Lower leg skin (tissue), 4 donors: ENCODE results near the gene FSD2. TPM values are rescaled to one million over a fixed set of nuclear protein-coding genes. Genes with fewer than 3 reads are reported as not detected.

ENCODE experiments used
- DNase-seq, 2 donors: peaks; one replicate each; pipeline ENCODE4 v3.0.0-alpha.2; 2019; ENCODE audit warnings: low spot score in 2 of 2
- H3K4me3 ChIP-seq: fragments of 200-600 bp; sonication (generic); 2 replicates; pipeline ENCODE4 v1.5.1; 2017; ENCODE audit warnings: mild to moderate bottlenecking, low read depth; ENCODE audit not compliant: poor library complexity, severe bottlenecking
- POLR2A ChIP-seq, 2 donors: fragments of 450-650 bp; IDR thresholded peaks; one replicate each; pipeline ENCODE4 v1.6.1; 2016 to 2017; ENCODE audit warnings: antibody characterized with exemption in 2 of 2, mild to moderate bottlenecking in 1 of 2, moderate library complexity in 1 of 2
- WGBS, 2 donors: methylation state at CpG; one replicate each; pipeline ENCODE4 v1.1.5; 2018; 5-methylcytosine and 5-hydroxymethylcytosine counted together
- intact Hi-C: fragments of 100-400 bp; cut with DNase I; formaldehyde crosslinking; loops from one replicate; pipeline ENCODE4 v1.15.0; 2023; ENCODE audit warnings: low total_unique reads
- total RNA-seq, 4 donors: library from RNA; depleted of rRNA; stranded (reverse); fragments of >200 nt; gene quantifications; one replicate each; pipeline ENCODE4 v1.1.0, GENCODE V29; 2016
- TF ChIP-seq, protein P1 (sequence below), 3 donors: fragments of 450-650 bp; IDR thresholded peaks; one replicate each; pipeline ENCODE4 v1.5.1; 2016; ENCODE audit warnings: antibody characterized with exemption in 3 of 3, mild to moderate bottlenecking in 3 of 3, moderate library complexity in 2 of 3

Gene FSD2
- total RNA-seq, 4 donors from 2014 or later, result 0.19 TPM; not detected in 3

GRCh38 chr15:82810061-82810889 is 4.4 kb upstream of the FSD2 start:
- DNase-seq, result peak in 1 of 2 donors; percentile 86
- intact Hi-C loops, result no loop called here
- TF ChIP-seq, protein P1, sequence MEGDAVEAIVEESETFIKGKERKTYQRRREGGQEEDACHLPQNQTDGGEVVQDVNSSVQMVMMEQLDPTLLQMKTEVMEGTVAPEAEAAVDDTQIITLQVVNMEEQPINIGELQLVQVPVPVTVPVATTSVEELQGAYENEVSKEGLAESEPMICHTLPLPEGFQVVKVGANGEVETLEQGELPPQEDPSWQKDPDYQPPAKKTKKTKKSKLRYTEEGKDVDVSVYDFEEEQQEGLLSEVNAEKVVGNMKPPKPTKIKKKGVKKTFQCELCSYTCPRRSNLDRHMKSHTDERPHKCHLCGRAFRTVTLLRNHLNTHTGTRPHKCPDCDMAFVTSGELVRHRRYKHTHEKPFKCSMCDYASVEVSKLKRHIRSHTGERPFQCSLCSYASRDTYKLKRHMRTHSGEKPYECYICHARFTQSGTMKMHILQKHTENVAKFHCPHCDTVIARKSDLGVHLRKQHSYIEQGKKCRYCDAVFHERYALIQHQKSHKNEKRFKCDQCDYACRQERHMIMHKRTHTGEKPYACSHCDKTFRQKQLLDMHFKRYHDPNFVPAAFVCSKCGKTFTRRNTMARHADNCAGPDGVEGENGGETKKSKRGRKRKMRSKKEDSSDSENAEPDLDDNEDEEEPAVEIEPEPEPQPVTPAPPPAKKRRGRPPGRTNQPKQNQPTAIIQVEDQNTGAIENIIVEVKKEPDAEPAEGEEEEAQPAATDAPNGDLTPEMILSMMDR (IDR thresholded peaks at IDR 0.05), result no peak
- TF ChIP-seq POLR2A (IDR thresholded peaks at IDR 0.05), result no peak
- peak overlapping the region; percentile 85 for H3K4me3 ChIP-seq
- WGBS, 2 donors, result 0% methylated on average over 16 to 61 of the region's 81 CpGs

DNA sequence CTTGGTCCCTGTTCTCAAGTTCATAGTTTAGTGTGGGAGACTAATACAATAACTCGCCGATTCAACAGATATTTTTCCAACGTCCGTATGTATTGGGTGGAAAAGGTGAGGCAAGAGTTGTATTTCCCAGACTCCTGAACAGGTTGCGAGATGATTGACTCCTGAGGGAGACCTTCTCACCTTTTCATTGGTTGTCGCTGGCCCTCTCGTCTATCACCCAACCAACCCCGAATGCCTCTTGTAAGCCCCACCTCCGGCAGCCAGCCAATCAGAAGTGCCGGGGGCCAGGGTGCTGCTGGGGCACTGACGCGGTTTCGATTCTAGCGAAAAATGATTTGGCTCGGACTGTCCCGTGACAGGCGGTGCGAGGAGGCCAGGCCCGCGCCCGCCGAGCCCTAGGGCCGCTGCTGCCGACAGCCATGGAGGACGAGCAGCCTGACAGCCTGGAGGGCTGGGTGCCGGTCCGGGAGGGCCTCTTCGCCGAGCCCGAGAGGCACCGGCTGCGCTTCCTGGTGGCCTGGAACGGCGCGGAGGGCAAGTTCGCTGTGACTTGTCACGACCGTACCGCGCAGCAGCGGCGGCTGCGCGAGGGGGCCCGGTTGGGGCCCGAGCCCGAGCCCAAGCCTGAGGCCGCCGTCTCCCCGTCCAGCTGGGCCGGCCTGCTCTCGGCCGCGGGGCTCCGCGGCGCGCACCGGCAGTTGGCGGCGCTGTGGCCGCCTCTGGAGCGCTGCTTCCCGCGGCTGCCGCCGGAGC is 3.6 kb upstream of the FSD2 start, which contains the start of gene WHAMM:
TSS of gene WHAMM (plus strand) at position 321 of the 753 bp plus-strand sequence. CDS start at position 420, 99 bp downstream.
- intact Hi-C loops, result no loop called here
- WGBS, 2 donors, result 0 to 1% methylated on average over 41 to 49 of the region's 67 CpGs
- TF ChIP-seq, protein P1 (IDR thresholded peaks at IDR 0.05), result no peak
- peak in 1 of 2 donors; percentile 35 for TF ChIP-seq POLR2A (IDR thresholded peaks at IDR 0.05)
- peak; percentile 99 to 100 for DNase-seq
- peak within 1 kb of the TSS; percentile 85 for H3K4me3 ChIP-seq

- WGBS, 2 donors, result 78 to 87% methylated on average over 9 of the region's 9 CpGs
- DNase-seq, result no peak
- H3K4me3 ChIP-seq, result no peak overlapping the region
- TF ChIP-seq, protein P1 (IDR thresholded peaks at IDR 0.05), result no peak
- no peak for TF ChIP-seq POLR2A (IDR thresholded peaks at IDR 0.05)
- intact Hi-C loops, result no loop called here
Measured at GRCh38 chr15:82808634-82809041, 2.8 kb upstream of the FSD2 start.

DNA sequence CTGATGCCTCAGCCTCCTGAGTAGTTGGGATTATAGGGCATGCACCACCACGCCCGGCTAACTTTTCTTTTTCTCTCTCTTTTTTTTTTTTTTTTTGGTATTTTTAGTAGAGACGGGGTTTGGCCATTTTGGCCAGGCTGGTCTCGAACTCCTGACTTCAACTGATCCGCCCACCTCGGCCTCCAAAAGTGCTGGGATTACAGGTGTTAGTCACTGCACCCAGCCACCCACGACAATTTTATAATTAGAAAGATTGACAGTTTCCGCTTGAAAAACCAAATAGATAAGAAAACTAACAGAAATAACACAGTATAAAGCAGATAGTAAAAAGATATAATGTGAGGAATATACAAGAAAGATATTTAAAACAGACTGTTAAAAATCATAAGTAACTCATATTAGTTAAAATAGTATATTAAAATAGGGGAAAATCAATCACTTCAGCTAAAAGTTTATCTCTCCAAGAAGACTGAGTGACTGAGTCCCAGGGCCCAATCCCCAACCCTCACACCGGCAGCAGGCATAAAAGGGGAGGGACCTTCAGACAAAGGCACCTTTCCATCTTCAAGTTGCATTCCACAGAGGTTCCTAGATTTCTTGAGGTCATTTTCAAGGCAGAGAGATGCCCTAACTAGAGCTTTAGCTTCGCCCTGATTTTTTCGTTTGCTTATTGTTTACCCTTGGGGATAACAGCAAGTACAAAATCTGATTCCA is 2.2 kb upstream of the FSD2 start:
- intact Hi-C loops, result no loop called here
- H3K4me3 ChIP-seq, result no peak overlapping the region
- no peak for TF ChIP-seq POLR2A (IDR thresholded peaks at IDR 0.05)
- 88 to 91% methylated on average over 11 of the region's 11 CpGs for WGBS, 2 donors
- no peak for DNase-seq

DNA sequence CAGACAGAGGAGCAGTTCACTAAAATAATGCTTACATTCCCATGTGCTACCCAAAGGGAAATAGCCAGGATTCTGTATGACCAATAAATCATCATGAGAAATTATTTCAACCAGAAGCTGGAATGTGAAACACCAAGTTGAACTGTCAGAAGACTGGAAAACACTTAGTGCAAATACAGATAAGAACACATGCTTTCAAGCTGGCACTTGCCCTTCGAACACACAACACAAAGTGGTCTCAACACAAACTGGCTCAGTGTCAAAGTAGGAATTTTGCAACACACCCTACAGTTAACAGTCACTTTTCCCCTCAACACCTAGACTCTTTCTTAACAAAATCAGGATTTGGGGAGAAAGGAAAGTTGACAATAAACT is 1.3 kb downstream of the FSD2 start:
- intact Hi-C loops, result no loop called here
- DNase-seq, result no peak
- TF ChIP-seq, protein P1 (IDR thresholded peaks at IDR 0.05), result no peak
- no peak for TF ChIP-seq POLR2A (IDR thresholded peaks at IDR 0.05)
- whole genome bisulfite sequencing, 2 donors, result 50 to 59% methylated on average over 1 of the region's 1 CpG
- H3K4me3 ChIP-seq, result no peak overlapping the region
